HG02623 (cell line): Measurements from ENCODE around the gene SLFN14.
"Not testable (repeated sequence)": the region's sequence is repeated elsewhere in the genome, so short reads cannot be mapped to it uniquely, and the experiment has no call there.

Source experiments
- ATAC-seq: cut with Tn5 transposase; IDR thresholded peaks from one replicate; pipeline ENCODE4 v1.9.1; 2021; ENCODE audit warnings: moderate library complexity; ENCODE audit not compliant: unreplicated experiment

The SLFN14 gene

GRCh38 chr17:35560703-35561102 lies at the start of gene SLFN14:
SLFN14 (minus strand) TSS chr17:35560819; CDS start chr17:35558062, 2,757 bp downstream.
- no peak for ATAC-seq

- ATAC-seq: no peak
Observed at GRCh38 chr17:35609831-35610230, 49.2 kb upstream of the SLFN14 start.

GRCh38 chr17:35607239-35607847 lies 46.7 kb upstream of the SLFN14 start:
- no peak for ATAC-seq

GRCh38 chr17:35605678-35606077 lies 45.1 kb upstream of the SLFN14 start:
- no peak for ATAC-seq

GRCh38 chr17:35603674-35604073 lies 43.1 kb upstream of the SLFN14 start:
- no peak for ATAC-seq

GRCh38 chr17:35597604-35598003 lies 37.0 kb upstream of the SLFN14 start:
- ATAC-seq: no peak

GRCh38 chr17:35596530-35597233 lies 36.1 kb upstream of the SLFN14 start:
- no peak for ATAC-seq

GRCh38 chr17:35596072-35596471 lies 35.5 kb upstream of the SLFN14 start:
- ATAC-seq: no peak

- ATAC-seq: no peak
Observed at GRCh38 chr17:35588196-35588920, 27.7 kb upstream of the SLFN14 start.

- ATAC-seq: peak; percentile 85
Observed at GRCh38 chr17:35587074-35587961, 26.7 kb upstream of the SLFN14 start, which contains the start of gene AP2B1. AP2B1 (plus strand) TSS chr17:35587322; CDS start chr17:35594031, 6,709 bp downstream.

GRCh38 chr17:35586569-35587073 lies 26.0 kb upstream of the SLFN14 start:
- ATAC-seq: no peak

- ATAC-seq: no peak
Observed at GRCh38 chr17:35584061-35584460, 23.4 kb upstream of the SLFN14 start.

- no peak for ATAC-seq
Observed at GRCh38 chr17:35578929-35579432, 18.4 kb upstream of the SLFN14 start.

- ATAC-seq: peak; percentile 90
Observed at GRCh38 chr17:35578197-35578928, 17.7 kb upstream of the SLFN14 start, which contains the start of gene PEX12. PEX12 (minus strand) TSS chr17:35578571; CDS start chr17:35578021, 550 bp downstream.

GRCh38 chr17:35577830-35578196 lies 17.2 kb upstream of the SLFN14 start:
- peak; percentile 6 for ATAC-seq

- ATAC-seq: no peak
Observed at GRCh38 chr17:35575759-35576158, 15.1 kb upstream of the SLFN14 start.

- ATAC-seq: no peak
Observed at GRCh38 chr17:35569405-35569804, 8.8 kb upstream of the SLFN14 start.

GRCh38 chr17:35568561-35568960 lies 7.9 kb upstream of the SLFN14 start:
- no peak for ATAC-seq

GRCh38 chr17:35566968-35567367 lies 6.3 kb upstream of the SLFN14 start:
- ATAC-seq: no peak

GRCh38 chr17:35563181-35563580 lies 2.6 kb upstream of the SLFN14 start:
- not testable (repeated sequence) for ATAC-seq
